Hepatocyte (in vitro differentiated cells): ENCODE results near the gene SYNJ2. TPM values are rescaled to one million over a fixed set of nuclear protein-coding genes. Genes with fewer than 3 reads are reported as not detected.

Source experiments
- DNase-seq: peaks from one replicate; pipeline ENCODE4 v3.0.0-alpha.2; 2016; ENCODE audit warnings: low spot score
- H2AFZ ChIP-seq: fragments of 200-600 bp; sonication (generic); 2 replicates; pipeline ENCODE4 v1.6.0; 2016; ENCODE audit warnings: antibody characterized with exemption, mild to moderate bottlenecking
- H3K27ac ChIP-seq: fragments of 200-600 bp; sonication (generic); 2 replicates; pipeline ENCODE4 v1.5.1; 2016; ENCODE audit warnings: mild to moderate bottlenecking
- H3K27me3 ChIP-seq: fragments of 200-600 bp; sonication (generic); 2 replicates; pipeline ENCODE4 v1.6.1; 2016
- H3K36me3 ChIP-seq: fragments of 200-600 bp; sonication (generic); replicated peaks from 2 replicates; pipeline ENCODE4 v1.5.1; 2016; ENCODE audit warnings: low read depth; ENCODE audit not compliant: insufficient read depth
- H3K4me1 ChIP-seq: fragments of 200-600 bp; sonication (generic); 2 replicates; pipeline ENCODE4 v1.5.1; 2016; ENCODE audit warnings: mild to moderate bottlenecking, moderate library complexity; ENCODE audit not compliant: insufficient read depth
- H3K4me2 ChIP-seq: fragments of 200-600 bp; sonication (generic); 2 replicates; pipeline ENCODE4 v1.6.0; 2016
- H3K4me3 ChIP-seq: fragments of 200-600 bp; sonication (generic); 2 replicates; pipeline ENCODE4 v1.5.1; 2016; ENCODE audit warnings: mild to moderate bottlenecking
- H3K79me2 ChIP-seq: fragments of 200-600 bp; sonication (generic); 2 replicates; pipeline ENCODE4 v1.6.0; 2017; ENCODE audit warnings: mild to moderate bottlenecking
- H3K9me2 ChIP-seq: fragments of 200-600 bp; sonication (generic); replicated peaks from 2 replicates; pipeline ENCODE4 v1.6.0; 2017; ENCODE audit warnings: mild to moderate bottlenecking; ENCODE audit not compliant: insufficient read depth
- H3K9me3 ChIP-seq: fragments of 200-600 bp; sonication (generic); 2 replicates; pipeline ENCODE4 v1.5.1; 2016; ENCODE audit warnings: low read depth, mild to moderate bottlenecking
- H4K20me1 ChIP-seq: fragments of 200-600 bp; sonication (generic); 2 replicates; pipeline ENCODE4 v1.6.0; 2016; ENCODE audit warnings: mild to moderate bottlenecking; ENCODE audit not compliant: insufficient read depth, poor library complexity, severe bottlenecking
- EZH2 ChIP-seq: fragments of 200-600 bp; sonication (generic); IDR thresholded peaks from 2 replicates; pipeline ENCODE4 v1.6.1; 2016; ENCODE audit warnings: antibody characterized with exemption, mild to moderate bottlenecking, borderline replicate concordance
- EZH2phosphoT487 ChIP-seq: fragments of 200-600 bp; sonication (generic); IDR thresholded peaks from one replicate; pipeline ENCODE4 v1.6.1; 2018; ENCODE audit warnings: antibody characterized with exemption, mild to moderate bottlenecking, low read depth, moderate library complexity; ENCODE audit not compliant: unreplicated experiment, severe bottlenecking
- WGBS: methylation state at CpG from one replicate; pipeline ENCODE4 v1.1.6; 2016; ENCODE audit warnings: low lambda C conversion rate; ENCODE audit errors: missing lambda C conversion rate; 5-methylcytosine and 5-hydroxymethylcytosine counted together
- polyA plus RNA-seq: library from polyadenylated mRNA; unstranded; fragments of >200 nt; fragmentation: Nextera tagmentation; extraction: Ambion mirVana; gene quantifications from 2 replicates; pipeline ENCODE4 v1.2.1, GENCODE V29; 2016
- total RNA-seq: library from RNA; depleted of rRNA; stranded (reverse); fragments of >200 nt; gene quantifications from 2 replicates; pipeline ENCODE4 v1.2.3, GENCODE V29; 2014
- TF ChIP-seq, protein P1 (sequence below): fragments of 200-600 bp; sonication (generic); IDR thresholded peaks from 2 replicates; pipeline ENCODE4 v1.5.1; 2016; ENCODE audit warnings: antibody characterized with exemption, mild to moderate bottlenecking; ENCODE audit not compliant: poor library complexity

SYNJ2 gene
- total and polyA plus RNA-seq, 2 experiments from 2014 or later, result 15.4 to 21.4 TPM

- Histone ChIP-seq H3K9me2 (no peaks in the 10 kb centered on the region), H3K4me3 (no peak overlapping the region), H3K4me1 (peaks cover 17% of the 10 kb centered on the region), H3K4me2 (no peak overlapping the region), H2AFZ (no peak overlapping the region), H3K27me3 (no peaks in the 10 kb centered on the region), H3K27ac (no peak overlapping the region), H3K36me3 (no peaks in the 10 kb centered on the region), H3K9me3 (no peaks in the 10 kb centered on the region), H3K79me2 (peaks cover 15% of the 10 kb centered on the region), H4K20me1 (no peaks in the 10 kb centered on the region)
- WGBS, result 92% methylated on average over 14 of the region's 14 CpGs
- peak; percentile 3 for DNase-seq
- TF ChIP-seq EZH2phosphoT487 (no peak), EZH2 (no peak)
- TF ChIP-seq, protein P1, sequence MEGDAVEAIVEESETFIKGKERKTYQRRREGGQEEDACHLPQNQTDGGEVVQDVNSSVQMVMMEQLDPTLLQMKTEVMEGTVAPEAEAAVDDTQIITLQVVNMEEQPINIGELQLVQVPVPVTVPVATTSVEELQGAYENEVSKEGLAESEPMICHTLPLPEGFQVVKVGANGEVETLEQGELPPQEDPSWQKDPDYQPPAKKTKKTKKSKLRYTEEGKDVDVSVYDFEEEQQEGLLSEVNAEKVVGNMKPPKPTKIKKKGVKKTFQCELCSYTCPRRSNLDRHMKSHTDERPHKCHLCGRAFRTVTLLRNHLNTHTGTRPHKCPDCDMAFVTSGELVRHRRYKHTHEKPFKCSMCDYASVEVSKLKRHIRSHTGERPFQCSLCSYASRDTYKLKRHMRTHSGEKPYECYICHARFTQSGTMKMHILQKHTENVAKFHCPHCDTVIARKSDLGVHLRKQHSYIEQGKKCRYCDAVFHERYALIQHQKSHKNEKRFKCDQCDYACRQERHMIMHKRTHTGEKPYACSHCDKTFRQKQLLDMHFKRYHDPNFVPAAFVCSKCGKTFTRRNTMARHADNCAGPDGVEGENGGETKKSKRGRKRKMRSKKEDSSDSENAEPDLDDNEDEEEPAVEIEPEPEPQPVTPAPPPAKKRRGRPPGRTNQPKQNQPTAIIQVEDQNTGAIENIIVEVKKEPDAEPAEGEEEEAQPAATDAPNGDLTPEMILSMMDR, result no peak
These were observed 40.4 kb downstream of the SYNJ2 start for GRCh38 chr6:158021814-158022748.

- 98% methylated on average over 14 of the region's 14 CpGs for WGBS
- no peaks in the 10 kb centered on the region for H3K36me3 ChIP-seq
- peak; percentile 3 for DNase-seq
- peaks cover 17% of the 10 kb centered on the region for H3K4me1 ChIP-seq
- peaks cover 21% of the 10 kb centered on the region for H3K79me2 ChIP-seq
- no peak overlapping the region for H2AFZ ChIP-seq
- TF ChIP-seq EZH2phosphoT487 (no peak), EZH2 (no peak)
- TF ChIP-seq, protein P1, result no peak
- H3K9me2 ChIP-seq, result no peaks in the 10 kb centered on the region
- no peak overlapping the region for H3K4me2 ChIP-seq
- no peaks in the 10 kb centered on the region for H4K20me1 ChIP-seq
- H3K4me3 ChIP-seq, result no peak overlapping the region
- H3K9me3 ChIP-seq, result no peaks in the 10 kb centered on the region
- H3K27ac ChIP-seq, result no peak overlapping the region
- no peaks in the 10 kb centered on the region for H3K27me3 ChIP-seq
These were observed 41.3 kb downstream of the SYNJ2 start for GRCh38 chr6:158022749-158023596.

DNA sequence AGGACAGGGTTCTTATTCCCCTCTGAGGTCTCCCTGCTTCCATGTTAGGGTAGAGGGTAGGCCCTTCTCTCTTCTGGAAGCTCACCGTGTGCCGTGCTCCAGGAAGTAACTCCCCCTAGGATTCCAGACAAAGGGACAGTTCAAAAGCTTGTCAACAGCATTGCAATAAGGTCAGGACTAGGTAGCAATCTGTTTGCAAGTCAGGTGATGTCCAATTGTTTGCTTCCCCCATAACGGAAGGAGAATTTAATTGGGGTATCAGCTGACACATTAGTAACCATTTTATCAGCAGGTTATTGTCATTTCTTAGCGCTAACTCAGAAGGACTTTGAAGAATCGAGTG is 41.9 kb downstream of the SYNJ2 start:
- 80% methylated on average over 5 of the region's 5 CpGs for WGBS
- peaks cover 17% of the 10 kb centered on the region for H3K4me1 ChIP-seq
- H3K9me2 ChIP-seq, result no peaks in the 10 kb centered on the region
- peak; percentile 3 for DNase-seq
- no peak overlapping the region for H2AFZ ChIP-seq
- peaks cover 20% of the 10 kb centered on the region for H3K79me2 ChIP-seq
- TF ChIP-seq EZH2phosphoT487 (no peak), EZH2 (no peak)
- TF ChIP-seq, protein P1, result no peak
- no peak overlapping the region for H3K27ac ChIP-seq
- H4K20me1 ChIP-seq, result no peaks in the 10 kb centered on the region
- no peaks in the 10 kb centered on the region for H3K9me3 ChIP-seq
- H3K27me3 ChIP-seq, result no peaks in the 10 kb centered on the region
- H3K4me2 ChIP-seq, result no peak overlapping the region
- H3K36me3 ChIP-seq, result no peaks in the 10 kb centered on the region
- no peak overlapping the region for H3K4me3 ChIP-seq
